IPS DF 19.7 (cell line): Measurements from ENCODE around the gene HNF4A.

Experiments
- DNase-seq: peaks from one replicate; pipeline ENCODE4 v3.0.0-alpha.2; 2013; ENCODE audit warnings: low read depth, low spot score

HNF4A gene

GRCh38 chr20:44442298-44443070 lies 87.0 kb downstream of the HNF4A start:
- no peak for DNase-seq

DNA sequence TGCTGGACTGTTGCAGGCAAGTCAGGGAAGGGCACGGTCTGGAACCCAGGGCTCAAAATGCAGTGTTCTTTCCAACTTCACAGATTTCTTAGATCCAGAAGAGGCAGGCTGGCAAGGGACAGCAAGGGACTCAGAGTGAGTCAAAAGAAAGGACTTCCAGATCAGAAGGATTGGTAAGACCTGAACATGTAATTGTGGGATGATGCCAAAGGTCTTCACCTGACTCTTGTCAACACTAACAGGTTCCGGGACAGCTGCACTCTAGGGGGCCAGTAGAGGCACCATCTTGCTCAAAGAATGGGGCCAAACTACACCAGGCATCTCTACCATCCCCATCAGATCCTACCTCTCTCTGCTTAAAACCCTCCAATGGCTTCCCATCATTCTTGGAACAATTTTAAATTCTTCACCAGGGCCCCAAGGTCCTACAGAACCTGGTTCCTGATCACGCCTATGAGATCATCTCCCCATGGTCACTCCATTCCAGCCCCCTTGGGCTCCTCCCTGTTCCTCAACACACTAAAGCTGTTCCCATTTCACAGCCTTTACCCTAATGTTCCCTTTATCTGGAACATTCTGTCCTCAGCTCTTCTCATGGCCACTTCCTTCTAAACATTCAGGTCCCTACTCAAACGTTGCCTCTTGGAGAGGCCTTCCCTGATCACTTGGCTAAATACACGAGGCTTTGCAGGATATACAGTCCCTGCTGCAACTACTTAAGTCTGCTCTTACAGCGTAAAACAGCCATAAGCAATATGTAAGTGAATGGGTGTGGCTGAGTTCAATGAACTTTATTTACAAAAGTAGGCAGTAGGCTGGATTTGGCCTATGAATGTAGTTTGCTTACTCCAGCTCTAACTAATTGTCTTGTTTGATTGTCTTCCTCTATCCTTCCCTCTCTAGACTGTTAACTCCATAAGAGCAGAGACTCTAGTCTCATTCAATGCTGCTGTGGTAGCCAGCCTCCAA lies 90.5 kb downstream of the HNF4A start:
- no peak for DNase-seq

DNA sequence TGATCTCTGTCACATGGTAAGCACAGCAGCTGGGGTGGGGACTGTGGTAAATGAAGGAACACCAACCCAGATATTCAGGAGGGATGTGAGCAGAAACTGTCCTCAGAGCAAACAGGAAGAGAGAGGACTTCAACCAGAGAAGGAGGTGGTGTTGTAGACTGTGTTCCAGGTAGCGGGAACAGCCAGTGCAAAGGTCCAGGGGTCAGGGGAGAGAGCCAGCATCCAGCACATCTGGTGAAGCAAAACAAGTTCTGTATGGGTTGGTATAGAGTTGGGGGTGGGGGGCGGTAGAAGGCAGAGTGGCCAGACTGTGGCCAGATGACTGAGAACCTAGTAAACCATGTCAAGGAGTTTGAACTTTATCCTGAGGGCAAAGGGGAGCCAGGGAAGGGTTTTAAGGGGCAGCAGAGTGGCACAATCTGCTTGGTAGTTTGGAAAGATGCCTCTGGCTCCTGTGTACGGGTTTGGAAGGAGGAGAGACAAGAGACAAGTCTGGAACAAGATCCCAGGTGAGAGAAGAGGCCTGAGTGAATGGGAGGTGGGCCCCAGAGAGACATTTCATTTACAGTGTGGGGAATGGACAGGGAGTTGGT lies 92.4 kb downstream of the HNF4A start:
- no peak for DNase-seq

GRCh38 chr20:44448753-44449546 lies 93.5 kb downstream of the HNF4A start:
- DNase-seq: peak; percentile 28

DNA sequence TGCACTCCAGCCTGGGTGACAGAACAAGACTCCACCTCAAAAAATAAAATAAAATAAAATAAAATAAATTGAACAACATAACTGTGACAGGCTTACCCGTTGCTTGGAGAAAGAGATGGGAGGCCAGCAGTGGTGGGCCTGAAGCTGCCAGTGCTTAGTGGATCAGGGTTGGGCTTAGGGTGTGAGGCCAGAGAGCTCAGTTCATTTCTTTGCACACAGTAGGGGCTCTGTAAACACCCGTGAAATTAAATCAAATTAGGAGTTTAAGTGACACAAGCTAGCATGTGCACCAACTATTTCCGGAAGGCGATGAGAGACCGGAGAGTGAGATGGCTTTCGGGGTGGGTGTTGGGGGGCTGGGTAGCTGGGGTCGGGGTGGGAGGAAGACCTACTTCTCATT lies 94.4 kb downstream of the HNF4A start:
- no peak for DNase-seq

DNA sequence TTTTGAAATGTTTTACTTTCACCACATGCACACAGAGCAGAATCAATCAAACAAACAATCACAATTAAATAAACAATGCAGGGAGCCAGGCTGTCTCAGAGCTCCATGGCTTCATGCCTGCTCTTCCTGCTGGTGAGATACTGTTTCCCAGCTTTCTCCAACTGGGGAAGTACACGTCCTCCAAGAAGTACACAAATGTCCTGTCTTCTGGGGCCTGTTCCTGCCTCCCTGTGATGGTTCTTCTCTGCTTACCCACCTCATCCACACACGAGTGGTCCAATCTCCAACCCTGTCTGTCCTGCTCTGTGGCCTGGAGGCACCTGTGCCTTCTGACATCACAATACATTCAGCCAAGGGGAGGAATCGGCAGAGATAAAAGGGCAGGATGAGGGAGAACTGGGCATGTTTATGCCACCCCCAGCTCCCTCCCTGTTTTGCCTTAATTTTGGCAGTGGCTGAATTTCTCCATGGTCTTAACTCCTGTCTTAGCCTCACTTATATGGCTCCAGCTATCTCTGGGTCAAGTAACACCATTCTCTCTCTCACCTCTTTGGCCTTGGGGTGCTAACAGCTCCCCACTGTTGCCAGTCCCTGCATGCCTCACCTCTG lies 94.9 kb downstream of the HNF4A start:
- no peak for DNase-seq

DNA sequence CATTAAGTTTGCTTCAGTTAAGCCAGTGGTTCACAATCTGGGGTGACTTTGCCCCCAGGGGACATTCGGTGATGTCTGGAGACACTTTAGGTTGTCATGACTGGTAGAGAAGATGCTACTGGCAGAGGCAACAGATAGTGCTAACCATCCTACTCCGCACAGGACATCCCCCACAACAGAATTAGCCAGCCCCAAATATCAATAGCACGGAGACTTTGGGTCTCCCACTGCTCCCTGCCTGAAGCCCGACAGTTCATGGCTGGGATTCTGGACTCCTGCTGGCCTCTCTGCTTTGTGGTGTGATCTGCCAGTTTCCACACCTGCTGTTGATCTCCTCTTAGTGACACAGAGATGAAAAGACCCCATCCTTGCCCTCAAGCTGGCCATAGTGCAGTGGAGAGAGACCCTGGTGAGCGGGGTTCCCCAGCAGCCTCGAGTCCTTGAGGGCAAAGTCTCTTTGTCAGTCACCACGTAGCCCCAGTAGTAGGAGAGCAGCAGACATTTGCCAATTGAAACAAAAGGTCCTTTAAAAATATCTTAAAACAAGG lies 95.5 kb downstream of the HNF4A start:
- DNase-seq: no peak

DNA sequence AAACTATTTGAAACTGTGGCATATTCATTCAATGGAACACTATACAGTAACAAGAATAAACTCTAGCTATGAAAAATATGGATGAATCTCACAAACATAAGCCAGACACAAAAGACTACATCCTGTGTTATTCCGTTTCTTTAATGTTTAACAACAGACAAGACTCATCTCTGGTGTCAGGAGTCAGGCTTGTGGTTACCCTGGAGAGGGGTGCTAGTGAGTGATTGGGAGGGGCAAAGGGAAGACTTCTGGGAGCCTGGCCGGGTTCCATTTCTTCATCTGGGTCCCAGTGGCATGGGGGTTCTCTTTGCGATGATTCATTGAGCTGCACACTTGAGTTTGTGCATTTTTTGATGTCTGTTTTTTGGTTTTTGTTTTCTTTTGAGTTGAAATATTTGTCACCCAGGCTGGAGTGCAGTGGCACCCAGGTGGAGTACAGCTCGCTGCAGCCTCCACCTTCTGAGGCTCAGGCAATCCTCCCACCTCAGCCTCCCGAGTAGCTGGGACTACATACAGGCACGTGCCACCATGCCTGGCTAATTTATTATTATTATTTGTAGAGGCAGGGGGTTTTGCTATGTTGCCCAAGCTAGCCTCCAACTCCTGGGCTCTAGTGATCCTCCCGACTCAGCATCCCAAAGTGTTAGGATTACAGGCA lies 98.9 kb downstream of the HNF4A start:
- DNase-seq: no peak

DNA sequence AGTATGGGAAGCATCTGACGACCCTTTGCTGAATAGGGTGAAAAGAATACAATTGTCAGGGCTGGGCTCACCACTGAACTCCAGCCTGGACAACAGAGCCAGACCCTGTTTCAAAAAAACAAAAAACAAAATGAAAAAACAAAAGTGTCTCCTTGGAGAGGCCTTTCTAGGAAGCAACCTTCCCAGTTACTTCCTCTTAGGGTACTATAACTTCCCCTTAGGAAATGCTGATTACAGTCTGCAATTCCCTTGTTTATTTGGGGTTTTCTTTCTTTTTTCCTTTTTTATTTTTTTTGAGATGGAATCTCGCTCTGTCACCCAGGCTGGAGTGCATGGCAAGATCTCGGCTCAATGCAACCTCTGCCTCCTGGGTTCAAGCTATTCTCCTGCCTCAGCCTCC lies 99.6 kb downstream of the HNF4A start:
- no peak for DNase-seq

- DNase-seq: no peak
These were observed 101.1 kb downstream of the HNF4A start for GRCh38 chr20:44456611-44457010.

- DNase-seq: no peak
These were observed 101.5 kb downstream of the HNF4A start for GRCh38 chr20:44457016-44457415.

GRCh38 chr20:44459271-44459670 lies 103.8 kb downstream of the HNF4A start:
- no peak for DNase-seq

DNA sequence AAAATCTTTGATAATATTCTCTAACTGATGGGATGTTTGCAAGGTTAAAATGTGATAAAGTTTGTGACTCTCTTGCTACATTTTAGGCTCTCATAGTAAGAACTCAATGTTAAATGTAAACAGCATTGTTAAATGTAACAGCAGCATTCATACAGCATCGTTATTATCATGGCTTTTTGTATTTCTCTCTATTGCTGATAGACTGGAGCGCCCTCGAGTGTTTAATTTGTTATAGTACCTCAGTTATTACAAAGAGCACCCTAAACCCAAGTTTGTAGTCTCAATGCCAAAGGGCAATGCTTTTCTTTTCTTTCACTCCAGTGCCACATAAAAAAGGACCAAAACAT lies 105.3 kb downstream of the HNF4A start:
- DNase-seq: no peak

- DNase-seq: no peak
These were observed 105.8 kb downstream of the HNF4A start for GRCh38 chr20:44461142-44461802.

DNA sequence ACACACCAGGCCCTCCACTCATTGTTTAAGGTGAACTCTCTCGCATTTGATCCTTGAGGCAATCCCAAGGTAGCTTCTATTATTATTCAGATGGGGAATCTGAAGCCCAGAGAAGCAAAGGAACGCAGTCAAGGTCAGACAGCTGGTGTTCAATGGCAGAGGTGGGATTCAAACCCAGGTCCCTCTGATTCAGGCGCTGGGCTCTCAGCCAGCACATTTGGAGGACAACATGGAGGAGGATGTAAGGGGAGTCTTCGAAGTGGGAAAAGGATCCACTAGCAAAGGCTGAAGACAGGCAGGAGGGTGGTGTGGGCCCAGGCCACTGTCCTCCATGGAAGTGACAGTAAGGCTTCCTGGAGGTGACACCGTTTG lies 106.3 kb downstream of the HNF4A start:
- DNase-seq: no peak

- no peak for DNase-seq
These were observed 108.0 kb downstream of the HNF4A start for GRCh38 chr20:44463466-44463865.

- no peak for DNase-seq
These were observed 109.0 kb downstream of the HNF4A start for GRCh38 chr20:44464514-44464913.

- DNase-seq: no peak
These were observed 109.6 kb downstream of the HNF4A start for GRCh38 chr20:44465001-44465560.

GRCh38 chr20:44467289-44467883 lies 111.9 kb downstream of the HNF4A start:
- DNase-seq: peak; percentile 28
